ENCODE results near the gene NDST4. TPM values are rescaled to one million over a fixed set of nuclear protein-coding genes. Genes with fewer than 3 reads are reported as not detected.

The NDST4 gene
- polyA plus RNA-seq, 3 donors from 2014 or later, result not detected

GRCh38 chr4:114866901-114867670 lies 246.3 kb downstream of the NDST4 start:
- Mint-ChIP-seq H3K9me3 (peaks cover 0 to 15% (median 5%) of the 10 kb centered on the region in 6 donors), H3K27ac (no peak overlapping the region), H3K4me1 (no peaks in the 10 kb centered on the region), H3K36me3 (no peaks in the 10 kb centered on the region), H3K4me3 (no peak overlapping the region), H3K27me3 (ENCODE audit: low read depth in 3 of 3) (no peaks in the 10 kb centered on the region)
- DNase-seq, result no peak

DNA sequence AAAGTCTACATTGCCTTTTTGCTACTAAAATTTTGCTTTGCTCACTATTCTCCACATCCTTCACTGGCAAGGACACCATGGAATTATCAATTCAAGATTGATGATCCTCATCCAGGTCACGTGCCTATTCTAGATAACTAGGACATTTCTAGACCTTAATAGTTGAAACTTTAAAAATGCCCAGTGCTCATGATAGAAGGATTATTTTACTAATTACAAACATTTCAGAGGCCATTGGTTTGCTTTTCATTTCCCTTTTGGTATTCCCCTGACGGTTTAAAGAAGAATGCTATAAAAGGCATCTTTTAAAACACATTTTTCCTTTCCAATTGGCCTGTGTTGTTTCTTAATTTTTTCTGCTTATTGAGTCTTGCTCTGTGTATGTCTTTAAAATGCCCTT lies 249.4 kb downstream of the NDST4 start:
- Mint-ChIP-seq H3K27me3 (ENCODE audit: low read depth in 3 of 3) (no peaks in the 10 kb centered on the region), H3K9me3 (peaks cover 1 to 9% (median 4%) of the 10 kb centered on the region in 6 donors), H3K27ac (no peak overlapping the region), H3K4me1 (no peaks in the 10 kb centered on the region), H3K36me3 (no peaks in the 10 kb centered on the region), H3K4me3 (no peak overlapping the region)
- no peak for DNase-seq

DNA sequence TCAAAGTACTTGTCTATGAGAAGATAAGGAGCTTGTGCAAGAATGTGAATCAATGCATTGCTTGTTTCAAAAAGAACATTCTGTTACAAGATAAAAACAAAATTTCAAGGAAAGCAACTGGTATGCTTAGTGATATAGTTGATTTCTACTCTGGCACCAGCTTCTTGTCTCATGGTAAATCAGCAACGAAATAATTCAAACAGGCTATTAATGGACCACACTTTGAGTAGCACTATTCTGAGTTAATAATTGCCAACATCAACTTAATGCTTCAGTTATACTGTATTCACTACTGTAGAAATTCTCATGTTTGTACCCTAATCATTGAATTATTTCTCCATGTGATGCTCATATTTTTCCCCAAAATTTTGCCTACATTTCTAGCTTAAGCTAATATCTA lies 252.6 kb downstream of the NDST4 start:
- Mint-ChIP-seq H3K36me3 (no peaks in the 10 kb centered on the region), H3K27me3 (ENCODE audit: low read depth in 3 of 3) (peaks cover 0 to 3% (median 1%) of the 10 kb centered on the region in 3 donors), H3K4me1 (no peaks in the 10 kb centered on the region), H3K27ac (no peak overlapping the region), H3K4me3 (no peak overlapping the region), H3K9me3 (peaks cover 0 to 7% (median 5%) of the 10 kb centered on the region in 6 donors)
- no peak for DNase-seq

- Mint-ChIP-seq H3K36me3 (no peaks in the 10 kb centered on the region), H3K4me1 (no peaks in the 10 kb centered on the region)
Observed at GRCh38 chr4:114857831-114858230, 255.6 kb downstream of the NDST4 start.

DNA sequence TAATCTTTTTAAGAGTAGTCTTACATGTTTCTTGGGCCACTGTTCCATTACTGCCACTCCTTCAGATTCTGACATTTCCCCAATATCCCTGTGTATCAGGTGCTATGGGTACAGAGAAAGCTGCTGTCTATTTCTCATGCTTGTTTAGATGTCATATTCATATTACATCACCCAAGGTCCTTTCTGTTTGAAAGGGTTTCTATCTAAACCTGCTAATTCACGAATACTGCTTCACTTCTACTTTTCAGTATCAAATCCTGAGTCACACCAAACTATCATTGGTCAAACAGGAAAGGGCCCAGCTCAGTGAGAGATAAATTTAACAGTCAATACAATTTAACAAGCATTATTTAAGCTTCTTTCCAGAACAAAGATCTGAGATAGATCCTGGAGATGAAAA lies 273.4 kb downstream of the NDST4 start:
- DNase-seq, result no peak
- Mint-ChIP-seq H3K4me3 (no peak overlapping the region), H3K27ac (no peak overlapping the region), H3K27me3 (ENCODE audit: low read depth in 3 of 3) (peaks cover 0 to 2% (median 0%) of the 10 kb centered on the region in 3 donors), H3K36me3 (no peaks in the 10 kb centered on the region), H3K4me1 (no peaks in the 10 kb centered on the region), H3K9me3 (peaks cover 0 to 10% (median 5%) of the 10 kb centered on the region in 6 donors)

More at GRCh38 chr4:114857831-114858230, 255.6 kb downstream of the NDST4 start:
- Mint-ChIP-seq H3K9me3 (peaks cover 0 to 11% (median 4%) of the 10 kb centered on the region in 6 donors), H3K27me3 (ENCODE audit: low read depth in 3 of 3) (peaks cover 0 to 3% (median 1%) of the 10 kb centered on the region in 3 donors), H3K4me3 (no peak overlapping the region), H3K27ac (no peak overlapping the region)
- no peak for DNase-seq

DNA sequence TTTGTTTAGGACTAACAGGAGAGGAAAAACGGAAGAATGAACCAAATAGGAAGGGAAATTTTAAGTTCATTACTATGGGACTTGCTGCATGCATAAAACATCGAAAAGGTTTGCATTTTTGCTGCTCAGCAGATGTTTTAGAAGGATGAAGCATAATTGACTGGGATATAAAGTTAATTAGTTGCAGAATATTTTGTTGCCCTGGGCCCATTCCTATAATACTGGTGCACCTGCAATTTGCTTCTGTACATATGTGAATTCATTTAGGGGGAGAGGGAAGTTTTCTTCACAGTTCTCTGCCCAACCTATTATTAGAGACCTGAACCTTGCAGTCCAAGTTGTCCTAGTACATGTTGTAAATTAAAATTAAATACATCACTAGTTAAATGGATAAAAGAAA lies 282.8 kb downstream of the NDST4 start:
- Mint-ChIP-seq H3K4me1 (no peaks in the 10 kb centered on the region), H3K4me3 (no peak overlapping the region), H3K27me3 (ENCODE audit: low read depth in 3 of 3) (no peaks in the 10 kb centered on the region), H3K36me3 (no peaks in the 10 kb centered on the region), H3K9me3 (peaks cover 0 to 2% (median 0%) of the 10 kb centered on the region in 6 donors), H3K27ac (no peak overlapping the region)
- no peak for DNase-seq

DNA sequence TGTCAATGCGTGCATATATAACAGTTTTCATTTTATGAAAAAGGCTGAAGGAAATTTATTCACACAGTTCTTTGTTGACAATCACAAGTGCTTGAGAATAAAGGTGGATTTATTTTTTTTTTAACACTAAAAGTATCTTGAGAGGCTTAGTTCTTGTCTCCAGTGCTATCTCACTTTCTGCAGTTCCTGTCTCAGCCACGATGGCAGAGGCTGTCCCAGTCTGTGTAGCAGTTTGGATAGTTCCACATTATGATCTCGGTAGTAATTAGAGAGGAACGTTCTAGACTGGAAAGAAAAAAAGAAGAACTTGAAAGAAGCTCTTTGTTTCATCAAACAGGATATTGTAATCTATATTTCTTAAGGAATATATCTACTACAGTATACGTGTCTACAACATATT lies 285.8 kb downstream of the NDST4 start:
- H3K27ac Mint-ChIP-seq, result no peak overlapping the region
- peaks cover 0 to 3% (median 0%) of the 10 kb centered on the region in 6 donors for H3K9me3 Mint-ChIP-seq
- no peaks in the 10 kb centered on the region for H3K27me3 Mint-ChIP-seq (ENCODE audit: low read depth in 3 of 3)
- no peaks in the 10 kb centered on the region for H3K4me1 Mint-ChIP-seq
- no peak overlapping the region for H3K4me3 Mint-ChIP-seq
- no peaks in the 10 kb centered on the region for H3K36me3 Mint-ChIP-seq
- no peak for DNase-seq

GRCh38 chr4:114815760-114816159 lies 297.7 kb downstream of the NDST4 start:
- no peak overlapping the region for H3K4me3 Mint-ChIP-seq
- peaks cover 0 to 5% (median 4%) of the 10 kb centered on the region in 3 donors for H3K27me3 Mint-ChIP-seq (ENCODE audit: low read depth in 3 of 3)
- no peak for DNase-seq
- no peak overlapping the region for H3K27ac Mint-ChIP-seq
- no peaks in the 10 kb centered on the region for H3K36me3 Mint-ChIP-seq
- H3K9me3 Mint-ChIP-seq, result peaks cover 0 to 5% (median 0%) of the 10 kb centered on the region in 6 donors
- no peaks in the 10 kb centered on the region for H3K4me1 Mint-ChIP-seq

- H3K9me3 Mint-ChIP-seq, result no peaks in the 10 kb centered on the region
- H3K4me1 Mint-ChIP-seq, result no peaks in the 10 kb centered on the region
- no peaks in the 10 kb centered on the region for H3K36me3 Mint-ChIP-seq
- DNase-seq, result no peak
- no peak overlapping the region for H3K27ac Mint-ChIP-seq
- peaks cover 0 to 2% (median 1%) of the 10 kb centered on the region in 3 donors for H3K27me3 Mint-ChIP-seq (ENCODE audit: low read depth in 3 of 3)
- H3K4me3 Mint-ChIP-seq, result no peak overlapping the region
Observed at GRCh38 chr4:114813961-114814360, 299.5 kb downstream of the NDST4 start.

- Mint-ChIP-seq H3K4me1 (no peaks in the 10 kb centered on the region), H3K27ac (no peak overlapping the region), H3K27me3 (ENCODE audit: low read depth in 3 of 3) (peaks cover 1 to 4% (median 2%) of the 10 kb centered on the region in 3 donors), H3K4me3 (no peak overlapping the region), H3K9me3 (peaks cover 0 to 1% (median 0%) of the 10 kb centered on the region in 6 donors), H3K36me3 (no peaks in the 10 kb centered on the region)
- no peak for DNase-seq
Observed at GRCh38 chr4:114811564-114812301, 301.7 kb downstream of the NDST4 start.

DNA sequence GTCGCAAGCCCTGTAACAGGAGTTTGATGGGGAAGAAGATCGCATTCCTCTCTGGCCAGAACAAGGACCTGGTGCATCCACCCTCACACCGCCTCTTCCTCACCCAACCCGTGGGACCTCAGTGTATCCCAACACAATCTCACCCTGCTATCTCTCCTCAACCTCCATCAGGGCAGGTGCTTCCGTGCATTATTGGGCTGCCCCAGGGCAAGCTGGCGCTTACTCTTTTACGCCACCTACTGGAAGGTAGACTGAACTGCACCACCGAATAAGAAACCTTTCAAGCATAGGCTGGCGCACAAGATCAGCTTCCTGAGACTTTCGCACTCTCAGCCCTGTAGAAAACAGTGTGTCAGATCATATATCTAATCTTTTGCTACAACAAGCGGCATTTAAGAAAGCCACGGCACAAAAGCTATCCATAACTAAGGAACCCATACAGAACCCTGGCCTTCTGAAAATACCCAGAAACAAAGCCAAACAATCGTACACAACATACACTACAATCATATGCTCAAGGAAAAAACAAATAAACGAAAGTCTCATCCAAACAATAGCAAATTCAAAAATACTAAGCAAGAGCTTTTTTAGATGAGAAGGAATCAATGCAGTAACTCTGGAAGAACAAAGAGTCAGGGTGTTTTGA lies 305.5 kb downstream of the NDST4 start:
- H3K27me3 Mint-ChIP-seq (ENCODE audit: low read depth in 3 of 3), result peaks cover 0 to 2% (median 2%) of the 10 kb centered on the region in 3 donors
- no peak overlapping the region for H3K4me3 Mint-ChIP-seq
- no peaks in the 10 kb centered on the region for H3K4me1 Mint-ChIP-seq
- H3K27ac Mint-ChIP-seq, result no peak overlapping the region
- no peaks in the 10 kb centered on the region for H3K36me3 Mint-ChIP-seq
- H3K9me3 Mint-ChIP-seq, result peaks cover 0 to 5% (median 0%) of the 10 kb centered on the region in 6 donors
- DNase-seq, result peak; percentile 5 to 20 (median 16)

DNA sequence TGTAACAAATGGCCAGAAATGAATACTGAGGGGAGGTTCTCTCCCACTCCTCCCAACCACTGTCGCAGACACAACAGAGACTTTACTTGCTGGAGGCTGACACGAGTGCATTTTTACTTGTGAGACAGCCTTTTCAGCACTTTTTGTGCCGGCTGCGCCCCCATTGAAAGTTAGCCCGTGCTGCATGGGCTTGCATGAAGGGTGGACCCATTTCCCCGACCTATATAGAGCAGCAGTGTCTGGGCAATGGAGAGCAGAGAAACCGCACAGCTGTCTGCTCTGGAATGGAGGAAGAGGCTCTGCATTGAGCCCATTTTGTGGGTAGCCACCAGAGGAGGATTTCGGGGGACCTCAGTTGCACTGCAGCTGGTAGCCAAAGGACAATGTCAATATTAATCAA lies 306.1 kb downstream of the NDST4 start:
- Mint-ChIP-seq H3K4me1 (no peaks in the 10 kb centered on the region), H3K4me3 (no peak overlapping the region), H3K36me3 (no peaks in the 10 kb centered on the region), H3K27ac (no peak overlapping the region), H3K9me3 (peaks cover 0 to 5% (median 0%) of the 10 kb centered on the region in 6 donors), H3K27me3 (ENCODE audit: low read depth in 3 of 3) (peaks cover 0 to 2% (median 2%) of the 10 kb centered on the region in 3 donors)
- no peak for DNase-seq

GRCh38 chr4:114791976-114792375 lies 321.4 kb downstream of the NDST4 start:
- Mint-ChIP-seq H3K4me1 (no peaks in the 10 kb centered on the region), H3K27me3 (ENCODE audit: low read depth in 3 of 3) (peaks cover 0 to 2% (median 2%) of the 10 kb centered on the region in 3 donors)

GRCh38 chr4:114785570-114785969 lies 327.9 kb downstream of the NDST4 start:
- Mint-ChIP-seq H3K4me3 (no peak overlapping the region), H3K4me1 (no peaks in the 10 kb centered on the region), H3K36me3 (no peaks in the 10 kb centered on the region), H3K27me3 (ENCODE audit: low read depth in 3 of 3) (peaks cover 0 to 2% (median 2%) of the 10 kb centered on the region in 3 donors), H3K9me3 (peaks cover 0 to 9% (median under 1%) of the 10 kb centered on the region in 6 donors), H3K27ac (no peak overlapping the region)
- DNase-seq, result no peak

More at GRCh38 chr4:114791976-114792375, 321.4 kb downstream of the NDST4 start:
- Mint-ChIP-seq H3K4me3 (no peak overlapping the region), H3K36me3 (no peaks in the 10 kb centered on the region), H3K27ac (no peak overlapping the region), H3K9me3 (peaks cover 0 to 3% (median 0%) of the 10 kb centered on the region in 6 donors)
- no peak for DNase-seq

Measured in immature natural killer cell (primary cell).